ENCODE results near the gene WNT4. TPM values are rescaled to one million over a fixed set of nuclear protein-coding genes. Genes with fewer than 3 reads are reported as not detected.

The WNT4 gene
- total RNA-seq, 1 experiment from 2014 or later = 0.92 TPM

- no peak for DNase-seq (ENCODE audit: low read depth, low spot score)
- POLR2A ChIA-PET = no interaction called here
- Histone ChIP-seq H3K27me3 (ENCODE audit: control insufficient read depth, insufficient read depth, low read length) (no peaks in the 10 kb centered on the region), H3K9me3 (ENCODE audit: control insufficient read depth, insufficient read depth, low read depth, low read length) (no peaks in the 10 kb centered on the region), H3K36me3 (ENCODE audit: control insufficient read depth, insufficient read depth, low read length) (no peaks in the 10 kb centered on the region), H3K4me3 (ENCODE audit: low read depth in 2 of 2, low read length in 2 of 2) (no peak overlapping the region), H3K27ac (ENCODE audit: low read length) (no peak overlapping the region), H3K4me1 (ENCODE audit: control insufficient read depth, insufficient read depth, low read length) (no peaks in the 10 kb centered on the region)
- BruUV-seq (replicated peaks) = no TSS peak
- no peak for ATAC-seq
- in situ Hi-C loops (cut with HindIII; ENCODE audit: low pct_unique_long_range_greater_than_20kb, low sequenced_read_pairs) (no loop called here), intact Hi-C loops (cut with micrococcal nuclease; ENCODE audit: unreplicated experiment) (no loop called here)
- CTCF ChIA-PET = no interaction called here
- TF ChIP-seq POLR2AphosphoS5 (IDR thresholded peaks at IDR 0.05; ENCODE audit: low read depth, low read length) (no peak), TCF7L2 (IDR thresholded peaks at IDR 0.05; ENCODE audit: low read depth, low read length) (no peak), SIN3A (IDR thresholded peaks at IDR 0.05; ENCODE audit: borderline replicate concordance, insufficient read depth, low read depth, low read length) (no peak), REST (IDR thresholded peaks at IDR 0.05; ENCODE audit: insufficient read depth in 1 of 2, low read depth in 2 of 2, low read length in 1 of 2) (no peak), CTCF (IDR thresholded peaks at IDR 0.05) (no peak)
Observed at GRCh38 chr1:22169816-22170215, 26.9 kb upstream of the WNT4 start.

- POLR2A ChIA-PET = no interaction called here
- Histone ChIP-seq H3K4me3 (ENCODE audit: low read depth in 2 of 2, low read length in 2 of 2) (no peak overlapping the region), H3K27ac (ENCODE audit: low read length) (no peak overlapping the region), H3K9me3 (ENCODE audit: control insufficient read depth, insufficient read depth, low read depth, low read length) (no peaks in the 10 kb centered on the region), H3K36me3 (ENCODE audit: control insufficient read depth, insufficient read depth, low read length) (no peaks in the 10 kb centered on the region), H3K4me1 (ENCODE audit: control insufficient read depth, insufficient read depth, low read length) (no peaks in the 10 kb centered on the region), H3K27me3 (ENCODE audit: control insufficient read depth, insufficient read depth, low read length) (no peaks in the 10 kb centered on the region)
- intact Hi-C loops (cut with micrococcal nuclease; ENCODE audit: unreplicated experiment) = no loop called here
- DNase-seq (ENCODE audit: low read depth, low spot score) = no peak
- in situ Hi-C loops (cut with HindIII; ENCODE audit: low pct_unique_long_range_greater_than_20kb, low sequenced_read_pairs) = no loop called here
- CTCF ChIA-PET = no interaction called here
- BruUV-seq (replicated peaks) = no TSS peak
- no peak for ATAC-seq
- TF ChIP-seq REST (IDR thresholded peaks at IDR 0.05; ENCODE audit: insufficient read depth in 1 of 2, low read depth in 2 of 2, low read length in 1 of 2) = no peak
Observed at GRCh38 chr1:22168412-22168973, 25.6 kb upstream of the WNT4 start.
